Measurements from ENCODE around the gene RNF220. TPM values are rescaled to one million over a fixed set of nuclear protein-coding genes. Genes with fewer than 3 reads are reported as not detected.
A peak's percentile ranks its signal among the peaks of the same experiment; 100 is the strongest.
"Not testable (repeated sequence)": the region's sequence is repeated elsewhere in the genome, so short reads cannot be mapped to it uniquely, and the experiment has no call there.

Gene RNF220
- total RNA-seq, 1 donor from 2014 or later, result 46.8 TPM

DNA sequence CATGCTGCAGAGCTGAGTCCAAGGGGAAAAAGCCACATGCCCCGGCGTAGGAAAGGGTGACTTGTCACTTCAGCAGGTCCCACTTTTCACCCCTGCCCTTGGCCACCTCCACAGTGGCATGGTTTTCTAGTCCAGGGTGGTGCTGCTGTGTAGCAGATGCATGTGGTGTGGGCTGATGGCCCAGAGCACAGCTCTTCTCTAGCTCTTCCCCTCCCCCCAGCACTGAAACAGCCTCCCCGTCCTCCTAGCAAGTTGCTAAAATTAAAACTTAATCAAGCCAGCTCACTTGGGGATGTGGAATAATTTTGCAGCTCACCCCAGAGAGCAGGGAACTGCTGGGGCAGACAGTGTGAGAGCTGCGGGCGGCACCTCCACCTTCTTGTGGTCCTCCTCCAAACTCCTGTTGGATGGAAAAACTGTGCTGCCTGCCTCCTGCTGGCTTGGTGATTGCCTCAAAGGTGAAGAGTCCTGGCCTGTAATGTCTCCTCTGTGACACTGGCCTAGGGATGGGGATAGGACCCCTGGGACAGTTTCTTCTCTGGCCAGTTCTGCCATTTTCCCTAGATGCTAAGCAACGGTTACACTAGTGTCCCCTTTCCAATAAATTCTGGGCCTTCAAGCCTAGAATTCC, 91.6 kb downstream of the RNF220 start:
- no peak for DNase-seq

DNA sequence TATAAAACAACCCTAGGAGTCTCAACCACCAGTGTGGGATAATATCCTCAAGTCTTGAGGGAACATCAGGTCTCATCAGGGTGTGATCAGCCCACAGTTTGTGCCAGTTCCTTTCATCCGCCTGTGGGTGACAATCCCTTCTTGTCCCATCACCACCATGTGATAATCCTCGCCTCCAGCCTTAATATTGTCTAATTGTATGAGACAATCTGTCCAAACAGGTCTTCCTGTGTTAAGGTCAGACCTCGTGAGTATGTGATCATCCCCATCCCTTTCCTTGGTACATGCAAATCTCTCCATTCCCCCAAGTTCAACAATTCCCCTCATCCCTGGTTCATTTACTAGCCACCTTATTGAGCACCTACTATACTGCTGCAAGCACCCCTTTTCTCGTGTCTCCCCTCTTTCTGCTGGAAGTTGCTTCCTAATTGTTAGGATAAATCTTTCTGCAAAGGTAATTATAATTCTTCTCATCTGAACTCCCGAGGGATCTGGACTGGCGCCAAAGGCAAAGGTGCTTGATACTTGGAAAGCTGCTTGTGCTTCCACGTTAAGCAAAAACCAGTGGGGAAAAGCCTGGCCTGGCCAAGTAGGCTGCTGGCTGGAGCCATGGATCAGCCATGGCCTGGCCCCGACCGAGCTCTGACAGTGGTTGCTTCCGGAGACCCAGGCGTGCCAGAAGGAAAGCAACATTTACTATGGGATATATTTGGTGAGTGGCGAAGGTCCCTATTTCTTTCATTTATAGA, 92.5 kb downstream of the RNF220 start:
- DNase-seq, result no peak

GRCh38 chr1:44499306-44499705, 94.3 kb downstream of the RNF220 start:
- DNase-seq, result no peak

- DNase-seq, result peak; percentile 82
Observed at GRCh38 chr1:44500181-44501046, 95.4 kb downstream of the RNF220 start.

- peak; percentile 82 for DNase-seq
Observed at GRCh38 chr1:44501047-44501890, 96.2 kb downstream of the RNF220 start.

GRCh38 chr1:44502823-44503222, 97.8 kb downstream of the RNF220 start:
- DNase-seq, result not testable (repeated sequence)

DNA sequence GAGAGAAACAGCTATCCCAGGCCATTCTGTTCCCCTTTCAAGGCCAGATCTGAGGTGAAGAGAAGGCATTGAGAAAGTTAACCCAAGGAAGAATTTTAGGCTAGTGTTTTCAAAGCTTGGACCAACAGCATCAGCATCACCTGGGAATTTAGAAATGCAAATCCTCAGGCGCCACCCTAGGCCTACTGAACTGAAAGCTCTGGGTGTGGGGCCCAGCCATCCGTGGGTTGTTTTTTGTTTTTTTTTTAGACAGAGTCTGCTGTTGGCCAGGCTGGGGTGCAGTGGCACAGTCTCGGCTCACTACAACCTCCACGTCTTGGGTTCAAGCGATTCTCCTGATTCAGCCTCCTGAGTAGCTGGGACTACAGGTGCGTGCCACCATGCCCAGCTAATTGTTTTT, 98.6 kb downstream of the RNF220 start:
- DNase-seq, result no peak

- no peak for DNase-seq
Observed at GRCh38 chr1:44505210-44505993, 100.3 kb downstream of the RNF220 start.

- DNase-seq, result peak; percentile 81
Observed at GRCh38 chr1:44507490-44508396, 102.7 kb downstream of the RNF220 start.

GRCh38 chr1:44508397-44508745, 103.3 kb downstream of the RNF220 start:
- DNase-seq, result no peak

GRCh38 chr1:44511363-44511762, 106.3 kb downstream of the RNF220 start:
- DNase-seq, result no peak

DNA sequence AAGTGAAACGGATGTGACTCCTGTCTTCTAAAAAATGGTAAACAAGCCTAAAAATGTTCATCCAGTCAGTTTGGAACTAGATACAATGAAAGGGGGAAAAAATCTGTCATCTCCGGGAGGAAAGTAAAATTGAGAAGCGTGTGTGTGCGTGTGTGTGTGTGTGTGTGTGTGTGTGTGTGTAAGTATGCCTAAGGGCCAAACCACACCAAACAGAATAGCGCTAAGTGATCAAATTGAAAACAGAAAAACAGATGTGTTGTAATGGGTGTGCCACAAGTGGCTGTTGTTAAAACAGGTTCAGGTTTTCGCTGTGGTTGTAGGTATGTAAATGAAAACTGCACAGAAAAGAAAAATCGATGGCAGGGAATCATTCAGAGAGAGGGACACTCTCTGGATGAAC, 106.7 kb downstream of the RNF220 start:
- DNase-seq, result no peak

- no peak for DNase-seq
Observed at GRCh38 chr1:44512313-44512885, 107.3 kb downstream of the RNF220 start.

DNA sequence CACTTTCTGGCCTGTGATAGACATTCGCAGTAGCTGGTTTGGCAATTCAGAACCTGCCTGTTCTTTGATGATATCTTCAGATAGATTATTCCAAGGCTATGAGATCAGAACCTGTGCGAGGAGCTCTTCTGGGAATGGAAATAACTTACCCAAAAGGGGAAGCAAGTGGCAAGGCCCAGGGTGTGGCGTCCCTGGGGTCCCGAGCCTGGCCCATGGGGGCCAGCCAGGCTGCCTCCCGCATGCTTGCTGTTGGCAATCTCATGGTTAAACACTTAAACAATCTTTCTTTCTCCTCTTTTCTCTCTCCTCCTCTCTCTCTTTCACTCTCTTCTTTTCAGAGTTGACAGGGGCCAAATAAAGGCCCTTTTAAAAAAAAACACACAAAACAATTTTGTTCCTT, 108.1 kb downstream of the RNF220 start:
- no peak for DNase-seq

GRCh38 chr1:44514673-44515072, 109.6 kb downstream of the RNF220 start:
- no peak for DNase-seq

DNA sequence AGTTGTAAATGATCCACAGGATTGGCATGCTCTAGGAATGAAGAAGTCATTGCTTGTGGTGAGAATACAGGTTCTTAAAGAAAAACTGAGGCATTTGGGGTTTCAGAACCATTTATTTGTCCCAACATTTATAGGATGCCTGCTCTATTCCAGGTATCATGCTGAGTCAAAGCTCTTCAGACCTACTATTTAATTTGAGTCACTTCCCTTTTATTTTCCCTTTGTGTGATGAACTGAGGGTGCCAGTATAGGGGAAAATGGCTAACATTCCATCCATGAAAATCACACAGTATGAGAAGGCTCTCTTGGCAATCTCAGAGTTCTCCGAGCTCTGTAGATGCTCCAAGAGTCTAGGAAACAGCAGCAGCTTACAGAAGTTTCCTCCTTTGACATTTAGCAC, 110.4 kb downstream of the RNF220 start:
- DNase-seq, result no peak

GRCh38 chr1:44519035-44519676, 114.1 kb downstream of the RNF220 start:
- no peak for DNase-seq

DNA sequence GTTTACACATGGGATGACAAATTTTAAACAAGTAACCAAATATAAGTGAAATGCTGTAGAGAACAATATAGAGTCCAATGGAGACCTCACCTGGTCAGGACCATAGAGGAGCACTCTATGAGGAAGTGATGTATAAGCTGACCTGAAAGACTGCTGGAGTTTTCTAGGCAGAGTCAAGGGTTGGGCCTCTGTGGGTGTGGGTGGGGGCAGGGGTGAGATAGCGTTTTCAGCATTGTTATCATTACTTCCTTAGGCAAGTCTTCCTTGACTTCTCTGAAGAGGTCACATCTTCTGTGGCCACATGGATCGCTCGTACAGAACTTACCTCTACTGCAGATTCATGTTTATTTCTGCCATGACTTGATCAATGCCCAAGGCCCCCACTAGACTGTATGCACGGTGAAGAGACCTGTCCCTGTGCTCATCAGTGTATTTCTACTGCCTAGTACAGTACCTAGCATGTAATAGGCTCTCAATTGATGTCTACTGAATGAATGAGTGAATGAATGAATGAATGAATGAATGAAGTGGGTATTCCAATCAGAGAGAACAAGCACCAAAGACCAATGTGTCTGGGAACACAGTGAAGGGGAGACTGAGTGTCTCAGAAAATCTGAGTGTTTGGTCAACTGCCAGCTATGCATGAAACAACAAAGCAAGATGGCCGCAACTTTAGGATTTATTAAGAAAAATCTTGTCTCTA, 116.5 kb downstream of the RNF220 start:
- no peak for DNase-seq

All from occipital lobe (tissue), 2 donors.